DMS 273 (cell line): ENCODE data around the gene ENAH.

Source experiments
- DNase-seq: peaks from one replicate; lab custom pipeline; 2025; ENCODE audit not compliant: unreplicated experiment; lab: John Stamatoyannopoulos, UW

The ENAH gene

DNA sequence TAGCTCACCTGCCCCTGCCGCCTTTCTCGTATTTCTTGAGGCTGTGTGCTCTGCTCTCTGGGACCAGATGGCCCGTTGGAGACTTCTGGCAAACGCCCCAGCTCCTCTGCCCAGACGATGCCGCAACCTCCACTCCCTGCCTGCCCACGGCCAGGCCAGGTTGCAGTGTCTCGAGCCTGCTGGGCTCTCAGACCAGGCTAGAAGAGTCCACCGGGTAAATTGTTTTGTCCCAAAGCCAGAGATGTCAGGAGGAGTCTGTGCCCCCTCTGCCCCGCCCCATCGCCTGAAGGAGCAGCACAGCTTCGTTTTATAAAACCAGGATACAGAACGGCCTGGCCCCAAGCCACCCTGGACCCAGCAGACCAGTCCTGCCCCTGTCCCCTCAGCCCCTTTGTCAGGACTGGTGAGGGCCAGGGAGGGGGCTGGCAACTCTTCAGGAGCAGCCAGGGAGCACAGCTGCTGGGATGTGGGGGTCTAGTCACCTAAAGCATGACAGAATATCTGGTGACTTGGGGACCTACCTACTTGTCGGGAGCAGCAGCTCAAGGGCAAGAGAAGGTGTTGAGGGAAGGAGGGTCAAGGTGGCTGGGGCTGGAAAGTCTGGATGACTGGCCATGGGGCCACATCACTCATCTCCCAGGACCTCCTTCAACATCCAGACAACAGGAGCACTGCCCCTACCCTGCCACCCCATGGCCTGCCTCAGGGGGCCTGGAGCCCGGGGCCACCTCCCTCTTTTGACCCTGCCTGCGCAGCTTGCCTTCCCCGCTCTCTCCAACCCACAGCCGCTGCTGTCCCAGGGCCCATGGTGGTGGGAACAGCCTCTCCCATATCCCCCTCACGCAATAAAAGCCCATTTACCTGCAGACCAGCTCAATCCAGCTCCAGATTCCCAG, 191.1 kb downstream of the ENAH start:
- DNase-seq = peak; percentile 91

DNA sequence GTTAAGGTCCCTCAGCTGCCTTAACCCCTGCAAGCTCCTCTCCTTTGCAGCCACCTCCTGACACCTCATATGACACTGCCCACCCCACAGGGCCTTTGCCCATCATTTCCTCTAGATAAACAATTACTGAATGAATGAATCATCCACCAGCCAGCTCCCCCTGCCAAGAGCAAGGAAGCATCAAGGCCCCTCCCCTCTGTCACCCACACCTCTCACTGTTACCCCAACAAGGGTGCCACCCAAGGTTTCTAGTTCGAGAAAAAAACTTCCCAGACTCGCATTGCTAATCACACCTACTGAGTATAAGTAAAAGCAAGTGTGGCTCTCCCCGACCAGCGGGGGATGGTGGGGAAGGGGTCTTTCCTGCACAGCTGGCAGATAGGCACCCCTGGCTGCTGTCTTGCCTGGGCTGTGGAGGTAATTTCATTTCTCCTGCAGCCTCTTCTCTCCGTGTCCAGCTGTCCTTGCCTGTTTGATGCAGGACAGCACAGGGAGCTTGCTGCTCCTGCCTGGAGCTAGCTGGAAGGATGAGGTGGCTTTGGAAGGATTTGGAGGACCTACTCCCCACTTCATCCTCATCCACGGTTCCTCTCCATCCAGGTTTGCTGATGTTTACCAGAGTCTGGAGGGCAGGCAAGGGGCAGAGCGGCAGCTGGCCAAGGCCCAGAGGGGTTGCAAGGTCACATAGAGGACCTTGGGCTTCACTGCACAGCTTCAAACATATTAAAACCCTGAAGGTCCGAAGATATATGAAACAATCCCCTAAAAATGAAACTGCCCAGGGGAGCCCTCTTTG, 192.0 kb downstream of the ENAH start:
- DNase-seq = no peak

DNA sequence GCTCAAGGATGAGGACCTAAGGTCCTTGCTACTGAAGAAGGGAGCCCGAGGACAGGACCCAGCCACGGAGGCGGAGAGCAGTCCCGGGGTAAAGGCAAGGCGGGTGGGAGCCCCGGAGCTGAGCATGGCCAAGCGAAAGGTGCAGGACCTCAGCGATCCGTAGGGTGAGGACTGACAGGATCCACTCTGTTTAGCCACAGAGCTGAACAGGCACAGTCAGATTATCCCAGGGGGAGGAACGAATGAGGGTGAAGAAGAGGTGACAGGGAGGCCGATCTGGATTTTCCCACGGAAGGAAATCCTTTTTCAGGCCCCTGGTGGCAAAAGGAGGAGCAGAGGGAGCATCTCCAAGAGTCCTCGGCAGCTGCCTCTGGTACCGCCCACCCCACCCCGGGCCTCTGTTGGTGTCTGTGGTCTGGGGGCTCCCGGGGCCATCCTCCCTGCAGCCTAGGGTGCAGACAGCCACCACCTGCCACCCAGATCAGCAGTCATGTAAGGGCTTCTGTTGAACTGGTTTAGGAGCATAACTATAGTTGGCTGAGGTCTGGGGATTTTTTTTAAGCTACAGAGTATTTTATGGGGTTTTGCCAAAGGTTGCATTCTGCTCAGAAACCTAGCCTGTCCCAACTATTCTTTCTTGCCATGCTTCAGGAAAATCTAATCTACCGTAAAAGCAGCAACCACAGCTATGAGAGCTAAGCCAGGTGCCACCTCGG, 192.7 kb downstream of the ENAH start:
- DNase-seq = peak; percentile 39

DNA sequence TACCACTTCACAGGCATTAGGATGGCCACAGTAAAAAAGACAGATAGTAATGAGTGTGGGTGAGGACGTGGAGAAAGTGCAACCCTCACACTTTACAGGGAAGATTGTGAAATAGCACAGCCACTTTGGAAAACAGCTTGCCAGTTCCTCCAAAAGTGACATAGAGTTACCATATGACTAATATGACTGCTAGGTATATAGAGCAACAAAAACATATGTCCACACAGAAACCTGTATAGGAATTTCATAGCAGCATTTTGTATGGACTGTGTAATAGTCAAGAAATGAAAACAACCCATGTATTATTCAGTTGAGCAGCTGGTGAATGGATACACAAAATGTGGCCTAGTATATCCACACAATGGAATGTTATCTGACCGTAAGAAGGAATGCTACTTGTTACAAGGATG, 194.7 kb downstream of the ENAH start:
- DNase-seq = no peak

DNA sequence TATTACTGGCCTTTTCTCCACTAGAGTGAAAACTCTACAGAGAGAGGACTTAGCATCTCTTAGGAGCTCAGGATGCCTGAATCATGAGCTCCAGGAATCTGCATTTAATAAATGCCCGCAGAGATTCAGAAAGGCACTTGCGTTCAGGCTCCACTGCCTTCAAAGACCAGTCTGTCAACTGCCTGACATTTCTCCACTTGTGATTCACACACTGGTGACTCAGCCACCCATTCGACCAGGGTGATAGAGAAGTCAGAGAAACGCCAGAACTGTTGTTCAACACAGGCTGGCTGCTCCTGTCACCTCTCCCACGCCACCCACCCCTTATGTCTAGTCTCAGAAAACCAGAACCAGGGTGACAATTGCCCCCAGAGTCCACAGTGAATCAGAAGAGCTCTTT, 198.2 kb downstream of the ENAH start:
- no peak for DNase-seq

DNA sequence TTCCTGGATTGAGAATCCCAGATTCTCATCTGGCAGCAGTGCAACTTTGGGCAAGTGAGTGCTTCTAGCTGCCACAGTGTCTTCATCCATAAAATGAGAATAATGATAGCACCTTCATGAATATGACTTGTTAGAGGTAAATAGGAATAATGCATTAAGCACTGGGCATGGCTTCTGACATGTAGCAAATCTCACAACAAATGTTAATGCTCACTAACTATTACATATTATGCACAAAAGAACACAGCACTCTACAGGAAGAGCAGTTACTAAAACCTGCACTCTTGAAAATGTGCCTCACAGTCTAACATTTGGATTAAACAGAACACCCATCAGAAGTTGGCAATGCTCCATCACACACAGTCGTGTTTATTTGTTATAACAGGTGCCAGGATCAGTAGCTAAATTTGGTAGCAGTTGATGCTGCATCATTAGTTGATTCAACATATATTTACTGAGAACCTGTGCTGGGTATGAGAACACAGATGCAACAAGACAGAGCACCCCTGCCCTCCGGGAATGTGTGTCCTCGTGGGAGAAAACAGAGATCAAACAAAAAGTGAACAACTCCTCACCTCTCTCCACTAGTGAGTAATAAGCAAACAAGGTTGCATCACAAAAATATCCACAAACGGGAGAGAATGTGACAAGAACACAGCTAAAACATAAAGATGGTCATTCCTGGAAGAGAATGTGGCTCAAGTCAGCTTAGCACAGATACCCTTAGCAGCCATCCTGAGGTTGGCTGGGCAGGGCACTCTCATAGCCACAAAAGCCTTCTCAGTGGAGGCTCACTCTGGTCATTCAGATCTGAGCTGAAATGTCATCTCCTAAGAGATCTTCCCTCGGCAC, 198.9 kb downstream of the ENAH start:
- peak; percentile 43 for DNase-seq

DNA sequence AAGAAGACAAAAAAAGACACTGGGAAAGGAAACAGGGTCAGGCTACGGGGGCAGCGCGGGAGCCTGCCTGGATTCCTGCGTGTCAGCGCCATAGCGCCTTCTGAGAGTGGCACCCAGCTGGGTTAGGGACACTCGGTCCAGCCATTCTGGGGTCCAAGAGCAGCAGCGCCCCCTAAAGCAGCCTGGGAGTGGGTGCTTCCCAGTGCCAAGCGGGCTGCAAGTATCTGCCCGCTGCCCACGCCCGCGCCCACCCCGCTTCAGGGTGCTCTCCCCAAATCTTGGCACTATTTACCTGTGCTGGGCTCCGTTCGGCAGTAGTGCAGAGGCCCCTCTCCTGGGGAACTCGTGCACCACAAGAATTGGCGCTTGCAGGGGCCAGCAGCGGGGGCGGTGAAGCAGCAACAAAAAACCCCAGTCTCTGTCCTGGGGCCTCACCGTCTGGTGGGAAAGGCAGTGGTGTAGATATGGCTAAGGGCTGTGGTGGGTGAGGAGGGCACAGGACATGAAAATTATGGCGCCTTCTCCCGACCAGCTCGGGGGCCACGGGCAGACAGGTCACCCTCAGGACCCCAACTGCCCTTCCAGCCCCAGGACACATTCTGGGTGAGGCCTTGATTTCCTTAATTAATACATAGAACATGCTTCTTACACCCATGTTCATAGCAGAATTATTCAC, 200.9 kb downstream of the ENAH start:
- DNase-seq = no peak

DNA sequence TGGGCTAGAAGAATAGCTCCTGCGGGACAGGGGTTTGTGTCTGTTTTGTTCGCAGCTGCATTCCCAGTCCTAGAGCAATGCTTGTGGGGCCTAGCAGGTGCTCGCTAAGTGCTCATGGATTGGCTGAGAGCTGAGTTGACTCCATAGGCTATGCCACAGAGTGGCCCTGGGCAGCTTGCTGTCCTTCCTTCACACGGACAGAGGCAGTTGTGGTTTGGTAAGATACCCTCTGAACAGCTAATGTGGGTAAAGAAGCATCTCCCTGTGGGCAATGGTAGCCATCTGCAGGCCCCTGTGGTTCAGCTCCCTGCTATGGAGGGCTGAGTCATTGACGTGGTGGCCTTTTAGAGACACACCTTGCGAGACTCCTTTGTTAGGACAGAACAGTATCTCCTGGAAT, 201.6 kb downstream of the ENAH start:
- no peak for DNase-seq

DNA sequence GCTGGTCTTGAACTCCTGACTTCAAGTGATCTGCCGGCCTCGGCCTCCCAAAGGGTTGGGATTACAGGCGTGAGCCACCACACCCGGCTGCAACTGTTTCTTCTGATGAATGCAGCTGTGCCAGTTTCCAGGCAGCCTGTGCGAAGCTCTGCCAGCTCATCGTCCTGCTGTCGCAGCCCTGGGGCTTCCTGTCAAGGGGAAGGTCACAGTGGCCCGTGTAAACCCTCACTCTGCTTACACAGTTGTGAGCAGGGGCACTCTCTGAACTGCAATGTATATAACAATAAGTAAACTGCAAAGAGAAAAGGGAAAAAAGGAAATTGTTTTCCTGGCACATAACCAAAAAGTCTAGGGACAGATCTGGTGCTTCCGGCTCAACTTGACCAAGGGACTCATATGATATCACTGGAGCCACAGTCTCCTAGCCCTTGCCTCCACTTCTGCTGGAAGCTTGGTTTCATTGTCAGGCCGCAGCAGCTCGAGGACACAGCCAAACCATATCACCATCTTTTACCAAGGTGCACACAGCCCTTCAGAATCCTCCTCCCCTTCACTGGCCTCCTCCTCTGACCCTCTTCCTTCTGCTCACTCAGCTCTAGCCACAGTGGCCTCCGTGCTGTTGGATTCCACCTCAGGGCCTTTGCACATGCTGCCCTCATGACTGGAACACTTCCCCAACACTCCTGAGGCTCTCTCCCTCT, 202.3 kb downstream of the ENAH start:
- no peak for DNase-seq

DNA sequence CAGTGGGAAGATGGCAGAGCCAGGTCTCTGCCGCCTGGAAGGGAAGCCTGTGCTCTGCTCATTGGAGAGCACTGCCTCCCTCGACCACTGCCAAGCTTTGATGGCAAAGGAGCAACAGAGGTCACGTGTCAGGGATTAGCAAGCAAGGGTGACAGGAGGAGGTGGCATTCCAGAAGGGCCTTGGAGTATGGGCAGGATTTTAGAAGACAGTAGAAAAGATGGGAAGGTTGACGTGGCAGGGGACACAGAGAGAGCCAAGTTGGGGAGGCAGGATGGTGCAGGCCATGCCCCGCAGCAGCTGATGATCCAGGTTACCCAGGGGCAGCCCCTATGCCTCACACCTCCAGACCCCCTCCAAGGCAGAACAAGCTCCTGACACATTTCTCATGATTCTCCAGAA, 203.1 kb downstream of the ENAH start:
- no peak for DNase-seq

DNA sequence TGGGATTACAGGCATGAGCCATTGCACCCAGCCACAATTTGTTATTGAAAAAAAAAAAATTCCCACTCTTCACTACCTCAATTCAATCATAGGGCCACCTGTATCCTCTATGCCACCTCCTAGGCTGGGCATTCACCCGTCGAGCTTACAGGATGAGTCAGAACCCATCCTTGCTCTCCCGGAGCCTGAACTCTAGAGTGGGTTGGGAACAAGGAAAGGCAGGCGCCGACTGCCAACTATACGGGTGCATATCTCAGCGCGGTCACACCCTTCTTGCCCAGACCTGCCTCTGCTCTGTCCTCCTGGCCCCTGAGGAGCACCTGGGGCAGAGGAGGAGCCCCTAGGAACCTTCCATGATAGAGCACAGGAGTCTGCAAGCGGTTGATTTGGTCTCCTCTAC, 203.7 kb downstream of the ENAH start:
- DNase-seq = no peak

DNA sequence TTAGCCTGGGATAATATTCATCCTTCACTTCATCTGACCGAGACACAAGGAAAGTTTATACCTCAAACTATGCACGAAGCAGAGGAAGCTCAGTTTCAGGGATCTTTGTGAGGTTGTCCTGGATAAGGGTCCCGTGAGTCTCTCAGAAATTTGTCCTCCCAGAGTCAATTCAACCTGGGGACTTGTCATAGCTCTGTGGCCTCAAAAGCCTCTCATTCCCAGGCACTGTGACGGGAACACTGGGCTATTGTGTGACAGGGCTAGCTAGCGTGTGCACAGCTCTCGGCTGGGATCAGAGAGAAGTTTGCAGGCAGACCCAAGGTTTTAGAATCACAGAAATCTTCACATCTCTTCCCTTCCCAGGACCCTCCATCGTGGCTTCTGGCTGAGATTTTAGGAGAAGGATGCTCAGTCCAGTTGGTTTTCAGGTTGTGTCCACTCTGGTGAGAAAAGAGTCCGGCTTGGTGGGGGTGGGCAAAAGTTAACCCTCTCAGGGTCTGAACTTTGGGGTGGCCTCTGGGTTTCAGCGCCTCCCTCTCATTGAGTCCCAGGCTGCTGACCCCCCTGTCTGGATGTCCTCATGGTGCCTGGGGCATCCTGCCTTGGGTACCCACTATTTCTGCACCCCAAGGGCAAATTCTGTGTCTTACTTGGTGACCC, 204.6 kb downstream of the ENAH start:
- DNase-seq = no peak

DNA sequence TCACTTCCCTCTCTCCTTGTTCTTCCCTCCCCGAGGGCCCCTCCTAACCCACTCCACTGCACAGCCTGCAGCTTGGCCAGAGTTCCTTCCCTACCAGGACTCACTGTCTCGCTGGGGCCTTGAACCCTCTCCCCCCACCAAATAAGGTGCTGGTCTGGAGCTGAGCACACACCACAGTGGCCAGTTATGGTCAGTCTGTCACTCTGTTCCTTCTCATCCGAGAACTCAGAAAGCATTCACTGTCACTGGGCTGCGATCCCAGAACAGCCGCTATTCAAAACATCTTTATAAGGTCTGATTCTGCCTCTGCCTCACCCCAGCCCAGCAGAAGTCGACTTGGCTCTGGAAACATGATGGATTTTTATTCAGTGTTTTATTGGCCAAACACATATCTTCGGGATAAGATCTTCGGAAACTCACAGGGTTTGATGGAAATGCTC, 205.3 kb downstream of the ENAH start:
- DNase-seq = no peak

DNA sequence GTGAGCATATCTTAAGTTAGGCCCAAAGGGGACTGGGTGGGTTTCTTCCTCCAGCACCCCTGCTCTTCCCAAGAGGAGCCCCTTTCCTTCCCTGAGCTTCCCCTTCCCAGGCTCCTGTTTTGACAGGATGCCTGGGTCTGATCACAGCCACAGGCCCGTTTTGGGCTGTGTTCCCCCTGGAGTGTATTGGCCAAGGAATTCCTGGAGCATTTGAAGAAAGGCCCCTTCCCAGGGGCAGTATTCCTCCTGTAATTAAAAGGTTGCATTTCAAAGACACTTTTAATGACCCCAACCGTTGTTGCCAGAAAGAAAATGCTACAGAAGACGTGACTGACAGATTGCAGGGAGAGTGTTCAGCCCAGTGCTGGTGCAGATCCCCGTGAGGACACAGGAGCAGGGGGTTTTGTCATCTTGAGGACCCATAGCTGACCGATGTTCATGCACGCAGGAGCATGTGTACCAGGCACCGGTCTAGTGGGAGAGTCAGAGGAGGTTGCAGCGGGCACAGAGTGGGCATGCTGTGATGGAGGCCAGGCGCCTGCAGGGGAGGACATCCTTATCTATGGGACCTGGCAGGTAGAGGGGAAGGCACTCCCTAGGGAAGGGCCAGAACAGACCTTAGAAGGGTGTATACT, 205.8 kb downstream of the ENAH start:
- DNase-seq = no peak

DNA sequence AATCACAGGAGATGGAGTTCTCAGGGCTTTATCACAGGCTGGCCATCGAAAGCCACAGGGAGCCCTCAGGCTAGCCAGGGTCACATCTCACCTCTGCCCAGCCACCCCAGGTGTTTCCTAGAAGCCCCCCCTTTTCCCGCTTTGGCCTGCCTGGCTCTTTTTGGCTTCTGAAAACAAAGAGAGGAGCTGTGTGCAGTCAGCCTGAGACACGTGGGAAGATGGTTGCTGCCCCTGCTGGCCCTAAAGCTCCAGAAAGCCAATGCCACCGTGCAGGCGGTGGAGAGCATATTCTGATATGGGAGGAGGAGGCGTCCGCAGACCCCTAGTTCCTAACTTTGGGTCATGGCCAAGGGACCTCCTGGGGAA, 206.3 kb downstream of the ENAH start:
- DNase-seq = no peak

DNA sequence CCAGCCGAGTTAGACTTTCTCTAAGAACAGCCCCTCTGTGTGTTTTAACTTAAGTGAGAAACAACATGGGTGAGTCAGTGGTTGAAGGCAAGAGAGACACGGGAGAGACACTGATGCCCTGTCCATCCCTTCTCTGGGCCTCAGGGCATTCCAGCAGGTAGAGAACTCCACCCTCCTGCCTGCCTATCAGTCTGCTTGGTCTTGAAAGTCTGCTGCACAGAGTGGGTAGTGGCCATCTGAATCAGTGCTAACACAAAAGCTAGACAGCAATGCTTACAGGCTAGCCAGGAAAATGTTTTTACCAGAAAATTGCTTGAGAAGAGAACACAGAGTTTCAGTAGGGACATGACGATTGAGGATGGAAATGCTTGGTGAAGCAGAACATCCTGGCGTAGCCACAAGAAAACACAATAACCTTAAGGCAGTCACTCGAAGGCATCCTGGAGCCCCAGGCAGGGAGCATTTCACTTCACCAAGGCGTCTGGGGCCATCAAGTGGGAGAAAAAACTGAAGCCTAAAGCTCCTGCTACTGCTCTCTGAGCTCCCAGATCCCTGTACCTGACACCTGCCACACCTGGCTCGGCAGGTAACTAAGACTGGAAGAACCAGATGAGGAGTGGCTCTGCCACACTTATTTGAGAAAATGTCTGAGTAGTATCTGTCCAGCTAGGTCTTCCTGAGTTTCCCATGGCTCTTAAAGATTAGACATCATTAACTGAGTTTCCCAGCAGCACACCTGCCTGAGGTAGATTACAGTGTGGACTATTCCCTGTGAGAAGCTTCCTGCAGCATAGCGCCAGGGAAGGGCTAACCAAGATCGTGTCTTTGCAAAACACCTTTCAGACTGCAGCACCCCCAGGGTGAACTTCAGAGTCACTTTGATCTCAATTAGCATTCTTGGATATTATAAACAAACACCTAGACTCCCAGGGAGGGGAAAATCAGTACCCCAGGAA, 207.0 kb downstream of the ENAH start:
- DNase-seq = no peak

DNA sequence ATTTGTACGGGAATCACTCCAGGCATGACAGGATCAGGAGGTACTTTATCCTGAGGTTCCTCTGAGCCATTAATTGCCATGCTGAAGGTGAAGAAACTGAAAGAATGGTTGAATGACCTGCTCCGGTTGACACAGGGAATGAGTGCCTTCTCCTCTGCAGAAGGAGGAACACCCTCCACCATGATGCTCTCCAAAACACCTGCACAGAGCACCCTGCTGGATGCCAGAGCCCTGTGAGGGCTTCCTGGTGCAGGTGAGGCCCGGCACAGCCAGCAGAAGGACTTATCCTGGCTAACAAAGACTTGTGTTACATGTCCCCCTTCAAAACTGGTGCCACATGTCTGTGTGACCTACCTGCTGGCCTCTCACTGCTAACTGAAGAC, 210.8 kb downstream of the ENAH start:
- DNase-seq = no peak
